ENCODE results near the gene CTF1.
"Not testable (repeated sequence)": the region's sequence is repeated elsewhere in the genome, so short reads cannot be mapped to it uniquely, and the experiment has no call there.

CTF1 gene

GRCh38 chr16:30896261-30896888 is at the start of gene CTF1:
CTF1 (plus strand) TSS chr16:30896614; CDS start chr16:30896644, 30 bp downstream.
- no peak for DNase-seq (ENCODE audit: low read depth in 2 of 2)

GRCh38 chr16:30846649-30847402 is 49.6 kb upstream of the CTF1 start:
- DNase-seq (ENCODE audit: low read depth in 2 of 2): no peak

- no peak for DNase-seq (ENCODE audit: low read depth in 2 of 2)
Measured at GRCh38 chr16:30850246-30850645, 46.2 kb upstream of the CTF1 start.

GRCh38 chr16:30853758-30854157 is 42.7 kb upstream of the CTF1 start:
- DNase-seq (ENCODE audit: low read depth in 2 of 2): no peak

- DNase-seq (ENCODE audit: low read depth in 2 of 2): no peak
Measured at GRCh38 chr16:30858111-30858495, 38.3 kb upstream of the CTF1 start.

GRCh38 chr16:30858829-30859423 is 37.5 kb upstream of the CTF1 start:
- DNase-seq (ENCODE audit: low read depth in 2 of 2): no peak

- not testable (repeated sequence) for DNase-seq (ENCODE audit: low read depth in 2 of 2)
Measured at GRCh38 chr16:30860729-30861128, 35.7 kb upstream of the CTF1 start.

GRCh38 chr16:30863178-30863577 is 33.2 kb upstream of the CTF1 start:
- DNase-seq (ENCODE audit: low read depth in 2 of 2): not testable (repeated sequence)

- DNase-seq (ENCODE audit: low read depth in 2 of 2): no peak
Measured at GRCh38 chr16:30866031-30866430, 30.4 kb upstream of the CTF1 start.

GRCh38 chr16:30867747-30868146 is 28.7 kb upstream of the CTF1 start:
- no peak for DNase-seq (ENCODE audit: low read depth in 2 of 2)

- DNase-seq (ENCODE audit: low read depth in 2 of 2): no peak
Measured at GRCh38 chr16:30870904-30871303, 25.5 kb upstream of the CTF1 start.

- no peak for DNase-seq (ENCODE audit: low read depth in 2 of 2)
Measured at GRCh38 chr16:30874244-30874820, 22.1 kb upstream of the CTF1 start.

GRCh38 chr16:30874821-30875717 is 21.3 kb upstream of the CTF1 start:
- peak; percentile 82 to 85 for DNase-seq (ENCODE audit: low read depth in 2 of 2)

GRCh38 chr16:30875871-30876801 is 20.3 kb upstream of the CTF1 start:
- no peak for DNase-seq (ENCODE audit: low read depth in 2 of 2)

GRCh38 chr16:30876867-30877266 is 19.5 kb upstream of the CTF1 start:
- no peak for DNase-seq (ENCODE audit: low read depth in 2 of 2)

GRCh38 chr16:30882429-30883310 is 13.7 kb upstream of the CTF1 start:
- DNase-seq (ENCODE audit: low read depth in 2 of 2): no peak

- DNase-seq (ENCODE audit: low read depth in 2 of 2): no peak
Measured at GRCh38 chr16:30884760-30885159, 11.7 kb upstream of the CTF1 start.

- no peak for DNase-seq (ENCODE audit: low read depth in 2 of 2)
Measured at GRCh38 chr16:30885196-30885595, 11.2 kb upstream of the CTF1 start.

- DNase-seq (ENCODE audit: low read depth in 2 of 2): no peak
Measured at GRCh38 chr16:30886145-30886544, 10.3 kb upstream of the CTF1 start.

- DNase-seq (ENCODE audit: low read depth in 2 of 2): no peak
Measured at GRCh38 chr16:30887927-30888326, 8.5 kb upstream of the CTF1 start.
